ENCODE results near the gene JOSD2.

Gene JOSD2

GRCh38 chr19:50552540-50552939, 41.5 kb upstream of the JOSD2 start:
- H3K4ac ChIP-seq (ENCODE audit: low read depth, low read length) = no peak overlapping the region
- no peak overlapping the region for H2BK15ac ChIP-seq (replicated peaks; ENCODE audit: low read depth)
- no peak overlapping the region for H3K9ac ChIP-seq (ENCODE audit: low read length)
- no peak overlapping the region for H2BK5ac ChIP-seq (ENCODE audit: low read length)
- H3K56ac ChIP-seq (ENCODE audit: low read length) = no peak overlapping the region
- H3K27me3 ChIP-seq (ENCODE audit: insufficient read depth, low read length, poor library complexity) = peaks cover 16% of the 10 kb centered on the region
- 100% methylated on average over 6 of the region's 15 CpGs for WGBS (ENCODE audit: extremely low coverage, insufficient coverage, low lambda C conversion rate)
- no peak overlapping the region for H4K5ac ChIP-seq (ENCODE audit: low read length)
- no peak overlapping the region for H3K4me3 ChIP-seq (ENCODE audit: low read length)
- H3K23ac ChIP-seq (ENCODE audit: low read length) = no peak overlapping the region
- no peaks in the 10 kb centered on the region for H3K4me1 ChIP-seq (ENCODE audit: control insufficient read depth, low read depth, low read length)
- H3K79me1 ChIP-seq (ENCODE audit: low read length) = no peaks in the 10 kb centered on the region
- H3K36me3 ChIP-seq (ENCODE audit: control insufficient read depth, insufficient read depth, low read length) = no peaks in the 10 kb centered on the region
- no peaks in the 10 kb centered on the region for H3K79me2 ChIP-seq (ENCODE audit: control insufficient read depth, insufficient read depth, low read length)
- H3K27ac ChIP-seq (ENCODE audit: low read depth, low read length) = no peak overlapping the region
- DNase-seq = no peak
- no peak overlapping the region for H4K8ac ChIP-seq (ENCODE audit: low read depth, low read length)
- H3K4me2 ChIP-seq (ENCODE audit: low read length) = no peak overlapping the region
- no peak overlapping the region for H2AK5ac ChIP-seq (ENCODE audit: low read length)
- no peak overlapping the region for H3K18ac ChIP-seq (ENCODE audit: low read length)
- no peak overlapping the region for H2BK120ac ChIP-seq (ENCODE audit: low read depth, low read length)

- H3K18ac ChIP-seq (ENCODE audit: low read length) = no peak overlapping the region
- no peak overlapping the region for H3K4ac ChIP-seq (ENCODE audit: low read depth, low read length)
- H4K5ac ChIP-seq (ENCODE audit: low read length) = no peak overlapping the region
- H3K9ac ChIP-seq (ENCODE audit: low read length) = peak overlapping the region; percentile 56
- DNase-seq = peak; percentile 61
- no peak overlapping the region for H3K23ac ChIP-seq (ENCODE audit: low read length)
- no peaks in the 10 kb centered on the region for H3K79me2 ChIP-seq (ENCODE audit: control insufficient read depth, insufficient read depth, low read length)
- peaks cover 16% of the 10 kb centered on the region for H3K27me3 ChIP-seq (ENCODE audit: insufficient read depth, low read length, poor library complexity)
- no peak overlapping the region for H2BK5ac ChIP-seq (ENCODE audit: low read length)
- H3K27ac ChIP-seq (ENCODE audit: low read depth, low read length) = no peak overlapping the region
- no peak overlapping the region for H4K8ac ChIP-seq (ENCODE audit: low read depth, low read length)
- H3K4me1 ChIP-seq (ENCODE audit: control insufficient read depth, low read depth, low read length) = no peaks in the 10 kb centered on the region
- H2BK120ac ChIP-seq (ENCODE audit: low read depth, low read length) = no peak overlapping the region
- peak overlapping the region; percentile 45 for H3K4me3 ChIP-seq (ENCODE audit: low read length)
- peak overlapping the region; percentile 49 for H3K56ac ChIP-seq (ENCODE audit: low read length)
- H2BK15ac ChIP-seq (replicated peaks; ENCODE audit: low read depth) = no peak overlapping the region
- no peaks in the 10 kb centered on the region for H3K79me1 ChIP-seq (ENCODE audit: low read length)
- WGBS (ENCODE audit: extremely low coverage, insufficient coverage, low lambda C conversion rate) = no CpG with 5 or more reads among the region's 22 CpGs
- H3K4me2 ChIP-seq (ENCODE audit: low read length) = peak overlapping the region; percentile 93
- no peaks in the 10 kb centered on the region for H3K36me3 ChIP-seq (ENCODE audit: control insufficient read depth, insufficient read depth, low read length)
- H2AK5ac ChIP-seq (ENCODE audit: low read length) = no peak overlapping the region
Measured at GRCh38 chr19:50551715-50552187, 40.8 kb upstream of the JOSD2 start.

- H3K4ac ChIP-seq (ENCODE audit: low read depth, low read length) = no peak overlapping the region
- peak overlapping the region; percentile 56 for H3K9ac ChIP-seq (ENCODE audit: low read length)
- H3K18ac ChIP-seq (ENCODE audit: low read length) = no peak overlapping the region
- peak overlapping the region; percentile 49 for H3K56ac ChIP-seq (ENCODE audit: low read length)
- no peaks in the 10 kb centered on the region for H3K79me2 ChIP-seq (ENCODE audit: control insufficient read depth, insufficient read depth, low read length)
- no peak overlapping the region for H2AK5ac ChIP-seq (ENCODE audit: low read length)
- no peak overlapping the region for H2BK5ac ChIP-seq (ENCODE audit: low read length)
- H3K4me3 ChIP-seq (ENCODE audit: low read length) = peak overlapping the region; percentile 45
- H2BK120ac ChIP-seq (ENCODE audit: low read depth, low read length) = no peak overlapping the region
- no peak overlapping the region for H3K23ac ChIP-seq (ENCODE audit: low read length)
- no peak for DNase-seq
- no peak overlapping the region for H4K5ac ChIP-seq (ENCODE audit: low read length)
- H3K27ac ChIP-seq (ENCODE audit: low read depth, low read length) = no peak overlapping the region
- H3K79me1 ChIP-seq (ENCODE audit: low read length) = no peaks in the 10 kb centered on the region
- no peaks in the 10 kb centered on the region for H3K4me1 ChIP-seq (ENCODE audit: control insufficient read depth, low read depth, low read length)
- WGBS (ENCODE audit: extremely low coverage, insufficient coverage, low lambda C conversion rate) = no CpG with 5 or more reads among the region's 32 CpGs
- no peaks in the 10 kb centered on the region for H3K36me3 ChIP-seq (ENCODE audit: control insufficient read depth, insufficient read depth, low read length)
- peaks cover 16% of the 10 kb centered on the region for H3K27me3 ChIP-seq (ENCODE audit: insufficient read depth, low read length, poor library complexity)
- no peak overlapping the region for H2BK15ac ChIP-seq (replicated peaks; ENCODE audit: low read depth)
- H4K8ac ChIP-seq (ENCODE audit: low read depth, low read length) = no peak overlapping the region
- peak overlapping the region; percentile 93 for H3K4me2 ChIP-seq (ENCODE audit: low read length)
Measured at GRCh38 chr19:50551034-50551714, 40.2 kb upstream of the JOSD2 start.

GRCh38 chr19:50550594-50550966, 39.6 kb upstream of the JOSD2 start:
- Histone ChIP-seq H2AK5ac (ENCODE audit: low read length) (no peak overlapping the region), H3K79me2 (ENCODE audit: control insufficient read depth, insufficient read depth, low read length) (no peaks in the 10 kb centered on the region), H3K4me1 (ENCODE audit: control insufficient read depth, low read depth, low read length) (no peaks in the 10 kb centered on the region), H2BK120ac (ENCODE audit: low read depth, low read length) (no peak overlapping the region), H3K23ac (ENCODE audit: low read length) (no peak overlapping the region), H2BK15ac (replicated peaks; ENCODE audit: low read depth) (no peak overlapping the region), H4K5ac (ENCODE audit: low read length) (no peak overlapping the region), H2BK5ac (ENCODE audit: low read length) (no peak overlapping the region), H3K9ac (ENCODE audit: low read length) (no peak overlapping the region), H3K27me3 (ENCODE audit: insufficient read depth, low read length, poor library complexity) (peaks cover 15% of the 10 kb centered on the region), H3K4me3 (ENCODE audit: low read length) (no peak overlapping the region), H3K4me2 (ENCODE audit: low read length) (no peak overlapping the region), H3K18ac (ENCODE audit: low read length) (no peak overlapping the region), H3K27ac (ENCODE audit: low read depth, low read length) (no peak overlapping the region), H3K56ac (ENCODE audit: low read length) (peak overlapping the region; percentile 15), H4K8ac (ENCODE audit: low read depth, low read length) (no peak overlapping the region), H3K4ac (ENCODE audit: low read depth, low read length) (no peak overlapping the region), H3K36me3 (ENCODE audit: control insufficient read depth, insufficient read depth, low read length) (no peaks in the 10 kb centered on the region), H3K79me1 (ENCODE audit: low read length) (no peaks in the 10 kb centered on the region)
- no peak for DNase-seq
- no CpG with 5 or more reads among the region's 8 CpGs for WGBS (ENCODE audit: extremely low coverage, insufficient coverage, low lambda C conversion rate)

- no peak overlapping the region for H4K8ac ChIP-seq (ENCODE audit: low read depth, low read length)
- H3K4ac ChIP-seq (ENCODE audit: low read depth, low read length) = no peak overlapping the region
- H4K5ac ChIP-seq (ENCODE audit: low read length) = no peak overlapping the region
- H3K79me2 ChIP-seq (ENCODE audit: control insufficient read depth, insufficient read depth, low read length) = no peaks in the 10 kb centered on the region
- no peak for DNase-seq
- no peaks in the 10 kb centered on the region for H3K4me1 ChIP-seq (ENCODE audit: control insufficient read depth, low read depth, low read length)
- no peak overlapping the region for H3K4me3 ChIP-seq (ENCODE audit: low read length)
- H3K23ac ChIP-seq (ENCODE audit: low read length) = no peak overlapping the region
- H3K27ac ChIP-seq (ENCODE audit: low read depth, low read length) = no peak overlapping the region
- H2AK5ac ChIP-seq (ENCODE audit: low read length) = no peak overlapping the region
- no peak overlapping the region for H2BK120ac ChIP-seq (ENCODE audit: low read depth, low read length)
- H2BK15ac ChIP-seq (replicated peaks; ENCODE audit: low read depth) = no peak overlapping the region
- no peak overlapping the region for H2BK5ac ChIP-seq (ENCODE audit: low read length)
- no peaks in the 10 kb centered on the region for H3K36me3 ChIP-seq (ENCODE audit: control insufficient read depth, insufficient read depth, low read length)
- no peak overlapping the region for H3K18ac ChIP-seq (ENCODE audit: low read length)
- no peak overlapping the region for H3K4me2 ChIP-seq (ENCODE audit: low read length)
- no peaks in the 10 kb centered on the region for H3K79me1 ChIP-seq (ENCODE audit: low read length)
- WGBS (ENCODE audit: extremely low coverage, insufficient coverage, low lambda C conversion rate) = no CpG with 5 or more reads among the region's 17 CpGs
- H3K9ac ChIP-seq (ENCODE audit: low read length) = no peak overlapping the region
- H3K27me3 ChIP-seq (ENCODE audit: insufficient read depth, low read length, poor library complexity) = peaks cover 10% of the 10 kb centered on the region
- H3K56ac ChIP-seq (ENCODE audit: low read length) = no peak overlapping the region
Measured at GRCh38 chr19:50549927-50550593, 39.1 kb upstream of the JOSD2 start.

Measured in mesendoderm (in vitro differentiated cells).